Fibroblast of skin of scalp (primary cell): ENCODE measurements around the gene PLCL1.

ENCODE experiments used
- DNase-seq: peaks from one replicate; pipeline ENCODE4 v3.0.0-alpha.2; 2013

Gene PLCL1

DNA sequence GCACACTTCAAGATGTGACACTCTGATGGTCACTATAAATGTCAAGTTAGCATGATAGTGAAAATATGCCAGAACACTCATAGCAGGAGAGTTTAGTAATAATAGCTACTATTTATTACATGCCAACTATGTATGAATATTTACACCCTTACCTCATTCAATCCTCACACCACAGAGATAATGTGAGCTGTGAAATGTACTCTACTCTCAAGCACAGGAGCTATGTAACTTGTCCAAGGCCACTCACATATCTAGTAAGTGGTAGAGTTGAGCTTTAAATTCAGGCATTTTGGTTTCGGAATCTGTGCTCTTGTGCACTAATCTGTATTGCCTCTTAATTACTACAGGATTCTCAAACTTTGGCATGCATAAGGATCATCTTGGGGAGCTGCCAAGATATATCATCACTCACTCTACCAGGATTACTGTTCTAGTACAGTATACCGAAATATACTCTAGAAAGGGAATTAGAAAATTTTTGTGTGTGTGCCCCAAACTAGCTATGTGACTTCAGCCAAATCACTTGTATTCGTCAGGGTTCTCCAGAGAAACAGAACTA, 154.3 kb downstream of the PLCL1 start:
- DNase-seq = no peak

DNA sequence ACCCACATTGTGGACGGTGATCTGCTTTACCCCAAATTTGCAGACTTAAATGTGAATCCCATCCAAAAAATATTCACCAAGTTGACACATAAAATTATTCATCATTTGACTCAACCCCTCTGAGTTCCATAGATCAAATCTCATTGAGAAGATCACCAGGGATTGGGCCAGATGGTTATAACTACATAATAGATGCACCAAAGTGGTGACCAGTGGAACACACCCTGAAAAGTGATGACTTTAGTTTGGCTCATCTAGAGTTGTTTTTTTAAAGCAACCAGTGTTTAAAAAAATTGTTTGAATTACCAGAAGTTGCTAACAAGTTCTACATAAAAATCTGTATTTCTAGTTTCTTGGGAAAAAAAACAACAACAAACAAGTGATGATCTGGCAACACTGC, 155.0 kb downstream of the PLCL1 start:
- DNase-seq = no peak

GRCh38 chr2:197960786-197961185, 156.4 kb downstream of the PLCL1 start:
- DNase-seq = no peak

- DNase-seq = no peak
These were observed 160.3 kb downstream of the PLCL1 start for GRCh38 chr2:197964720-197965119.

- DNase-seq = no peak
These were observed 161.4 kb downstream of the PLCL1 start for GRCh38 chr2:197965756-197966155.

- DNase-seq = peak; percentile 37
These were observed 165.0 kb downstream of the PLCL1 start for GRCh38 chr2:197969391-197969893.

GRCh38 chr2:197972061-197972460, 167.7 kb downstream of the PLCL1 start:
- DNase-seq = peak; percentile 81

- no peak for DNase-seq
These were observed 168.2 kb downstream of the PLCL1 start for GRCh38 chr2:197972587-197972986.

GRCh38 chr2:197973772-197974171, 169.4 kb downstream of the PLCL1 start:
- DNase-seq = no peak

DNA sequence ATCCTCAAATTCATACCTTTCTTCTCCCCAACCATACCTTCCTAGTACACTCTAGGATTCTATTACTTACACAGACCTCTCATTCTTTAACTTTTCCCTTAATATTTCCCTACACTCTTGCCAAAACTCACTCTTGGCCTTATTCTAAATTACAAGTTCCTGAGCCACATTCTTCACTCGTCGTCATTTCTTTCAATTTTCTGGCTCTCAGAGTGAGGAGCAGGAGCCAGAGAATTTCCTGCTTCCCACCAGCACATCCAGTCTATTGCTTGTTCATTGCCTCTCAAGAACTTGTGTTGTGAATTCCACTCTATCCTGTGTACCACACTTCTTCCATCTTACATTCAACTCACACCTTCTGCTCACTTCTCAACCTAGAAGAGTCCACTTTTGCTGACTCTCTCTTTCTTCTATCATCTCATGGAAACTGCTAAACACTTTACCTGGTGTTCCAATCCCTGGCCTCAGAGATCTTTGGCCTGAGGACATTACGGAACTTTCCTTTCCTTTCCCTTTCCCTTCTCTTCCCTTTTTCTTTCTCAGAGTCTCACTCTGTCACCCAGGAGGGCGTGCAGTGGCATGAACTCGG, 171.6 kb downstream of the PLCL1 start:
- DNase-seq = no peak

- no peak for DNase-seq
These were observed 174.6 kb downstream of the PLCL1 start for GRCh38 chr2:197978971-197979370.

DNA sequence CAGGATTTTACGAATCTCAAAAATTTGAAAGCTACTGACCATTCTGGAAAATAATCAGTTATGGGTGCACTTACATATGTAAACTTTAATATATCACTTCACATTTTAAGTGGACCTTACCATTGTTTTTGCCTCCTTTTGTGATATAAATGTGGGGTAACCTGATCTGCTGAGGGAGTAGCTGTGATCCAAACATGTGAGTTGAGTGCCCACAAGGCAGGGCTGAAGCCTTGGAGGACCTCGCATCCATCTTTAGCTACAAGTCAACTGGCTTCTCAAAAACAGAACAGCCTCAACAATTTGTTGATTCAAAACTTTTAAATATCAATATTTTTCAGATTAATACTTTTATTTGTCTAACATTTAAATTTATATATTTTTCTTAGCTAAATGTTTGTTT, 178.2 kb downstream of the PLCL1 start:
- no peak for DNase-seq

DNA sequence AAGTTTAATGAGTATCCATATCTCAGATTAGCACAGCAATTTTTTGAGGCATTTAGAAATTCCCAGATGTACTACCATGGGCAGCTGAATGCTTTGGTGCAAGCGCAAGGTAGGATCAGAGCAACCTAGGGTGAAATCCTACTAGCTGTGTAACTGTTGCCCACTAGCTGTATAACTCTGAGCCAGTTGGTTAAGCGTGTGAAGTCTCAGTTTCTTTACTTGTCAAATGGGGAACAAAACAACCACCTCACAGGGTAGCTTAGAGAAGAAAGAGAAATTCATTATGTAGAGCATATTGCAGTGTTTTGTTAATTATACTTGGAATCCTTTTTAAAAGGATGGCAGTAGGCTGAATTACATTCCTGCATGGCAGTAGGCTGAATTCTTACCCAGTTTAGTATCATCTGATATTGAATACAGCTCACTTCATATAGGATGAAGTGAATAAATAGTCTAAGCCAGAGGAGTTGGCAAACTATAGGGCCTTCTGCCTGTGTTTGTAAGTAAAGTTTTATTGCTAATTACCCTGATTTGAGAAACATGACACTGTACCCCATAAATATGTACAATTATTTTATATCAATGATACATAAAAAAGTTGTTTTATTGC, 180.7 kb downstream of the PLCL1 start:
- no peak for DNase-seq

DNA sequence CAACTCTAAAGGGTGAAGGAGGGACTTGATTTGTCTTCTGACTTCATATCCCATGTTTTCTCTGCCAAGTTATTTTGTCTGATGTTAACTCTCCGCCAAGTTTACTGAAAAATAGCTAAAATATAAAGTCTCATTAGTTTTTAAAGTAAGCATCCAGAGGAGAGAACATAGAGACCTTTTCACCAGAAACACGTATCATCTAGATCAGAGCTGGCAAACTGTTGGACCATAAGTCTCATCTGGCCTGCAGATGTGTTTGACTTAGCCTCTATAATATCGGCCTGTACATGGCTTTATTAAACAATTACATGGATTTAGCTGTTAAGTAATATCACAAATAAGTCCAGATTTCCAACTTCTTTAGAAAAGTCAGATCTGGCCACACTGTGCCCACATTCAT, 182.6 kb downstream of the PLCL1 start:
- DNase-seq = no peak

DNA sequence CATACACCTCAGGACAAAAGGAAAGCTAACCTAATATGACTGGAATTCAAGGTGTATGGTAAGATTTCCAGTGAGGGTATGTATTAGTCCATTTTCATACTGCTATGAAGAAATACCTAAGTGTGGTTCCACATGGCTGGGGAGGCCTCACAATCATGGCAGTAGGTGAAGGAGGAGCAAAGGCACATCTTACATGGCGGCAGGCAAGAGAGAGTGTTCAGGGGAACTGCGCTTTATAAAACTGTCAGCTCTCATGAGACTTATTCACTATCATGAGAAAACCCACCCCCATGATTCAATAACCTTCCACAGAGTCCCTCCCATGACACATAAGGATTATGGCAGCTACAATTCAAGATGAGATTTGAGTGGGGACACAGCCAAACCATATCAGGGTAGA, 186.0 kb downstream of the PLCL1 start:
- no peak for DNase-seq

DNA sequence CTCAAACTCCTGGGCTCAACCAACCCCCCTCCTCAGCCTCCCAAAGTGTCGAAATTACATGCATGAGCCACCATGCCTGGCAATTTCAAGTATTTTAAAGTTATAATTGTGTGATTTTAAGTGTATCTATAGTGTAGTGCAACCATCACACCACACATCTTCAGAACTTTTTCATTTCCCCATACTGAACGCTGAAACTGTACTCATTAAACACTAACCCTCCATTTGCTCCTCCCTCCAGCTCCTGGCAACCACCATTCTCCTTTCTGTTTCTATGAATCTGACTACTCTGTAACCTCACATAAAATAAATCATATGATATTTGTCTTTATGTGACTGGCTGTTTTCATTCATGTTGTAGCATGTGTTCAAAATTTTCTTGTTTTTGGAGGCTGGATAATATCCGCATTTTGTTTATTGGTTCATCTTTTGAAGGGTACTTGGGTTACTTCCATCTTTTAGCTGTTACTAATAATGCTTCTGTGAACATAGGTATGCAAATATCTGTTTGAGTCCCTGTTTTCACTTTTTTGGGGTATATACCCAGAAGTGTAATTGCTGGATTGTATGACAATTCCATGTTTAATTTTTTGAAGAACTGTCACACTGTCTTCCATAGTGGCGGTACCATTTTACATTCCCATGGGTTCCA, 188.2 kb downstream of the PLCL1 start:
- DNase-seq = no peak

GRCh38 chr2:197993363-197993762, 189.0 kb downstream of the PLCL1 start:
- no peak for DNase-seq

GRCh38 chr2:197993830-197994229, 189.4 kb downstream of the PLCL1 start:
- DNase-seq = peak; percentile 18

- DNase-seq = no peak
These were observed 190.4 kb downstream of the PLCL1 start for GRCh38 chr2:197994751-197995150.

GRCh38 chr2:197996583-197996982, 192.2 kb downstream of the PLCL1 start:
- DNase-seq = no peak

DNA sequence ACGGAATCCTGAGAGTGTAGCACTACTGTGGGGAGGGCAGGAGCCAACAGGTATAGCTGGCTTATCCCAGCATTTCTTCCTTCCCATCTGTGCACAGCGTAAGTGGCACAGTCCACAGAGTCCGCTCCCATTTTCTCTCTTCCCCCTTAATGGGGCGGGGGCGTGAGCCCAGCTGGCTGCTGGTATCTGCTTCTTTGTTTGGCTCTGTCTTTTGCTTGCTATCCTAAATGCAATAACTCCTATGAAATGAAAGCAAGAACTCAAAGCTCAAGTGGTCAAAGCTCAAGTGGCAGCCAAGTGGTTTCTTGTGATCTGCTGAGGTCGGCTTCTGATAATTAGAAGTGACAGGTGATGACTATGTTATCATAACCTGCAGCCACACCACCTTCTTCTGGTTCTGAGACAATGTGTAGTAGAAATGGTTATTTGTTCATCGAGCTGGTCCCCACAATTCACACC, 192.7 kb downstream of the PLCL1 start:
- no peak for DNase-seq

- DNase-seq = no peak
These were observed 194.3 kb downstream of the PLCL1 start for GRCh38 chr2:197998702-197999101.

GRCh38 chr2:198000417-198000816, 196.0 kb downstream of the PLCL1 start:
- no peak for DNase-seq

GRCh38 chr2:198004173-198004572, 199.8 kb downstream of the PLCL1 start:
- DNase-seq = peak; percentile 2
